ENCODE results near the gene RMI2.

The RMI2 gene

GRCh38 chr16:11399261-11399831 is 54.1 kb downstream of the RMI2 start:
- no peak for DNase-seq (ENCODE audit: low read depth in 2 of 2)

GRCh38 chr16:11400076-11400475 is 54.8 kb downstream of the RMI2 start:
- DNase-seq (ENCODE audit: low read depth in 2 of 2), result no peak
